GM12891 (cell line): ENCODE data around the gene RBM38.

Experiments used
- PAX5 ChIP-seq: IDR thresholded peaks from 2 replicates; pipeline ENCODE4 v1.6.1; 2011; ENCODE audit warnings: low read length, moderate library complexity, mild to moderate bottlenecking; ENCODE audit not compliant: insufficient read depth, severe bottlenecking
- POLR2A ChIP-seq: IDR thresholded peaks from 2 replicates; pipeline ENCODE4 v1.6.1; 2011; ENCODE audit warnings: low read depth, low read length, control low read depth
- POLR2AphosphoS5 ChIP-seq: IDR thresholded peaks from 2 replicates; pipeline ENCODE4 v1.6.1; 2011; ENCODE audit warnings: low read depth, low read length, control low read depth
- SPI1 ChIP-seq: IDR thresholded peaks from 2 replicates; pipeline ENCODE4 v1.6.1; 2011; ENCODE audit warnings: low read depth, low read length, control low read depth
- TAF1 ChIP-seq: IDR thresholded peaks from 2 replicates; pipeline ENCODE4 v1.6.1; 2011; ENCODE audit warnings: low read depth, low read length, control low read depth

DNA sequence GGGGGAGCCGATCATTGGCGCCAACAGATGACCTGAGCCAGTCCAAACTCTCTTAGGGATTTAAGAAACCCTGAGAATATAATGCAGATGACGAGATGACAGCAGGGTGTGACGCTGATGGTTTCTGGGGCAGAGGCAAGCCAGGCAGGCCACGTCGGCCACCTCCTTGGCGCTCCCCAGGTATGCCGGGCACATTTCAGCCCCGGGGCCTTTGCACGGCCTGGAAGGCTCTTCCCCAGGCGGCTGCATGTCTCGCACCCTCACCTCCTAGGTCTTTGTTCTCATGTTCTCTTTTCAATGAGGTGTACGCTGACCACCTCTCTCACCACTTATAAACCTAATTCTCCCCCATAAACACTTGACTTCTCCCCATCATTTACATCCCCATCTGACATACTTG lies 64.9 kb downstream of the RBM38 start:
- TF ChIP-seq POLR2AphosphoS5 = no peak
- TF ChIP-seq POLR2A = no peak
- TF ChIP-seq PAX5 = no peak
- TF ChIP-seq TAF1 = no peak
- no peak for TF ChIP-seq SPI1
